Nephron progenitor cell (in vitro differentiated cells): ENCODE data around the gene LHPP.

Experiments
- DNase-seq: peaks from one replicate; pipeline ENCODE4 v3.0.0; 2021
- H3K27ac Mint-ChIP-seq: 2 replicates; pipeline ENCODE4 v1.8.0; 2021; ENCODE audit warnings: mild to moderate bottlenecking, moderate library complexity, mixed read lengths
- H3K27me3 Mint-ChIP-seq: 2 replicates; pipeline ENCODE4 v1.8.0; 2021; ENCODE audit warnings: mild to moderate bottlenecking, low read depth, mixed read lengths; ENCODE audit not compliant: poor library complexity
- H3K36me3 Mint-ChIP-seq: 2 replicates; pipeline ENCODE4 v1.8.0; 2021; ENCODE audit warnings: low read depth, mixed read lengths
- H3K4me1 Mint-ChIP-seq: 2 replicates; pipeline ENCODE4 v1.8.0; 2021; ENCODE audit warnings: mixed read lengths
- H3K4me3 Mint-ChIP-seq: 2 replicates; pipeline ENCODE4 v1.8.0; 2021; ENCODE audit warnings: mild to moderate bottlenecking, moderate library complexity, mixed read lengths
- H3K9me3 Mint-ChIP-seq: 2 replicates; pipeline ENCODE4 v1.8.0; 2021; ENCODE audit warnings: mild to moderate bottlenecking, moderate library complexity, mixed read lengths
- TF ChIP-seq, protein P1 (sequence below): fragments of 200-600 bp; sonication (generic); IDR thresholded peaks from 2 replicates; pipeline ENCODE4 v1.5.0; 2021; ENCODE audit warnings: antibody characterized with exemption

The LHPP gene

DNA sequence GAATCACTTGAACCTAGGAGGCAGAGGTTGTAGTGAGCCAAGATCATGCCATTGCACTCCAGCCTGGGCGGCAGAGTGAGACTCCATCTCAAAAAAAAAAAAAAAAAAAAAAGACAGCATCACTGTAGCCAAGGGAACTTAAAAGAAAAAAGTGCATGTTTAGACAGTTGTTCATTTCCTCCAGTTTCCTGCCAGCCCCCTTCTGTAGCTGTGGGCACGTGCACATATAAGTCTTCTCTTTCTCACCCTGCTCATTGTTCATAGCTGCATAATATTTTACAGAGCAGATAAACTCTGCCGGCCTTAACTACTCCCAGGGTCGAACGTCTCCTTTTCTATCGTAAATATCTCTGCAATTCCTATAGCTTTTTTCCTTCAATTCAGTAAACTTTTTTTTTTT is 132.6 kb downstream of the LHPP start:
- Mint-ChIP-seq H3K27me3 (peaks cover 17% of the 10 kb centered on the region), H3K9me3 (peaks cover 11% of the 10 kb centered on the region), H3K27ac (no peak overlapping the region), H3K4me1 (peaks cover 36% of the 10 kb centered on the region), H3K4me3 (no peak overlapping the region), H3K36me3 (peaks cover 7% of the 10 kb centered on the region)
- TF ChIP-seq, protein P1, sequence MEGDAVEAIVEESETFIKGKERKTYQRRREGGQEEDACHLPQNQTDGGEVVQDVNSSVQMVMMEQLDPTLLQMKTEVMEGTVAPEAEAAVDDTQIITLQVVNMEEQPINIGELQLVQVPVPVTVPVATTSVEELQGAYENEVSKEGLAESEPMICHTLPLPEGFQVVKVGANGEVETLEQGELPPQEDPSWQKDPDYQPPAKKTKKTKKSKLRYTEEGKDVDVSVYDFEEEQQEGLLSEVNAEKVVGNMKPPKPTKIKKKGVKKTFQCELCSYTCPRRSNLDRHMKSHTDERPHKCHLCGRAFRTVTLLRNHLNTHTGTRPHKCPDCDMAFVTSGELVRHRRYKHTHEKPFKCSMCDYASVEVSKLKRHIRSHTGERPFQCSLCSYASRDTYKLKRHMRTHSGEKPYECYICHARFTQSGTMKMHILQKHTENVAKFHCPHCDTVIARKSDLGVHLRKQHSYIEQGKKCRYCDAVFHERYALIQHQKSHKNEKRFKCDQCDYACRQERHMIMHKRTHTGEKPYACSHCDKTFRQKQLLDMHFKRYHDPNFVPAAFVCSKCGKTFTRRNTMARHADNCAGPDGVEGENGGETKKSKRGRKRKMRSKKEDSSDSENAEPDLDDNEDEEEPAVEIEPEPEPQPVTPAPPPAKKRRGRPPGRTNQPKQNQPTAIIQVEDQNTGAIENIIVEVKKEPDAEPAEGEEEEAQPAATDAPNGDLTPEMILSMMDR, result no peak
- DNase-seq, result no peak

- Mint-ChIP-seq H3K27me3 (peaks cover 17% of the 10 kb centered on the region), H3K36me3 (peaks cover 7% of the 10 kb centered on the region), H3K4me3 (no peak overlapping the region), H3K27ac (peak overlapping the region; percentile 66), H3K9me3 (peaks cover 11% of the 10 kb centered on the region), H3K4me1 (peaks cover 25% of the 10 kb centered on the region)
- TF ChIP-seq, protein P1, result no peak
- DNase-seq, result no peak
Observed at GRCh38 chr10:124595143-124595883, 133.7 kb downstream of the LHPP start.

- H3K4me1 Mint-ChIP-seq, result peaks cover 21% of the 10 kb centered on the region
- H3K27ac Mint-ChIP-seq, result no peak overlapping the region
- no peak overlapping the region for H3K4me3 Mint-ChIP-seq
- H3K9me3 Mint-ChIP-seq, result peaks cover 5% of the 10 kb centered on the region
- H3K36me3 Mint-ChIP-seq, result peaks cover 7% of the 10 kb centered on the region
- H3K27me3 Mint-ChIP-seq, result peaks cover 17% of the 10 kb centered on the region
- DNase-seq, result no peak
- TF ChIP-seq, protein P1, result no peak
Observed at GRCh38 chr10:124596116-124596785, 134.6 kb downstream of the LHPP start.

GRCh38 chr10:124596962-124597845 is 135.6 kb downstream of the LHPP start:
- Mint-ChIP-seq H3K27me3 (peaks cover 14% of the 10 kb centered on the region), H3K27ac (no peak overlapping the region)
- TF ChIP-seq, protein P1, result no peak

GRCh38 chr10:124597846-124598165 is 136.2 kb downstream of the LHPP start:
- Mint-ChIP-seq H3K27me3 (peaks cover 11% of the 10 kb centered on the region), H3K4me3 (no peak overlapping the region), H3K4me1 (peaks cover 15% of the 10 kb centered on the region), H3K9me3 (no peaks in the 10 kb centered on the region), H3K36me3 (no peaks in the 10 kb centered on the region), H3K27ac (no peak overlapping the region)
- TF ChIP-seq, protein P1, result no peak
- no peak for DNase-seq

More at GRCh38 chr10:124596962-124597845, 135.6 kb downstream of the LHPP start:
- Mint-ChIP-seq H3K4me1 (peaks cover 15% of the 10 kb centered on the region), H3K9me3 (no peaks in the 10 kb centered on the region), H3K4me3 (no peak overlapping the region), H3K36me3 (no peaks in the 10 kb centered on the region)
- no peak for DNase-seq
